ENCODE results near the gene AP2A2. TPM values are rescaled to one million over a fixed set of nuclear protein-coding genes. Genes with fewer than 3 reads are reported as not detected.

Gene AP2A2
- total RNA-seq, 1 experiment from 2014 or later, result 55.5 TPM

DNA sequence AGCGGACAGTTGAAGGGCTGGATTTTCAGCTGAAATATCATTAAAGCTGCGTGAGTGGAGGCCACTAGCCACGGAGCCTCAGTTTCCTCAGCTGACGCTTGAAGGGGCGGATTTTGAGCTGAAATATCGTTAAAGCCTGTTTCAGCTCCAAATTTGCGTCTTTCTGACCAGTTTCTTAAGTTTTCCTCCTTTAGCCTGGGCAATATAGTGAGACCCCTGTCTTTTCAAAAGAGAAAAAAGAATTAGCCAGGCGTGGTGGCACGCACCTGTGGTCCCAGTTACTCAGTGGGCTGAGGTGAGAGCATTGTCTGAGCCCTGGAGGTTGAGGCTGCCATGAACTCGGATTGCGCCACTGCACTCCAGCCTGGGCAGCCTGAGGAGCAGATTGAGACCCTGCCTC is 3.7 kb downstream of the AP2A2 start:
- BruUV-seq (replicated peaks), result no TSS peak
- no peak for DNase-seq (ENCODE audit: low read depth, low spot score)
- intact Hi-C loops (cut with micrococcal nuclease), result loop anchor here (5.0 kb wide), 1 partner anchor 133 kb away; no protein-coding TSS in a partner anchor
- H3K79me2 ChIP-seq (ENCODE audit: insufficient read depth, low read length), result peaks cover 81% of the 10 kb centered on the region
- H3K27ac ChIP-seq (ENCODE audit: low read depth, low read length), result no peak overlapping the region
- no peak for TF ChIP-seq ELF1 (IDR thresholded peaks at IDR 0.05; ENCODE audit: borderline replicate concordance, low read depth)
- TF ChIP-seq, protein P1, sequence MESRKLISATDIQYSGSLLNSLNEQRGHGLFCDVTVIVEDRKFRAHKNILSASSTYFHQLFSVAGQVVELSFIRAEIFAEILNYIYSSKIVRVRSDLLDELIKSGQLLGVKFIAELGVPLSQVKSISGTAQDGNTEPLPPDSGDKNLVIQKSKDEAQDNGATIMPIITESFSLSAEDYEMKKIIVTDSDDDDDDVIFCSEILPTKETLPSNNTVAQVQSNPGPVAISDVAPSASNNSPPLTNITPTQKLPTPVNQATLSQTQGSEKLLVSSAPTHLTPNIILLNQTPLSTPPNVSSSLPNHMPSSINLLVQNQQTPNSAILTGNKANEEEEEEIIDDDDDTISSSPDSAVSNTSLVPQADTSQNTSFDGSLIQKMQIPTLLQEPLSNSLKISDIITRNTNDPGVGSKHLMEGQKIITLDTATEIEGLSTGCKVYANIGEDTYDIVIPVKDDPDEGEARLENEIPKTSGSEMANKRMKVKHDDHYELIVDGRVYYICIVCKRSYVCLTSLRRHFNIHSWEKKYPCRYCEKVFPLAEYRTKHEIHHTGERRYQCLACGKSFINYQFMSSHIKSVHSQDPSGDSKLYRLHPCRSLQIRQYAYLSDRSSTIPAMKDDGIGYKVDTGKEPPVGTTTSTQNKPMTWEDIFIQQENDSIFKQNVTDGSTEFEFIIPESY (IDR thresholded peaks at IDR 0.05; ENCODE audit: extremely low read depth, insufficient replicate concordance, low read length), result no peak
- TF ChIP-seq JUND (IDR thresholded peaks at IDR 0.05), result no peak
- TF ChIP-seq, protein P2, sequence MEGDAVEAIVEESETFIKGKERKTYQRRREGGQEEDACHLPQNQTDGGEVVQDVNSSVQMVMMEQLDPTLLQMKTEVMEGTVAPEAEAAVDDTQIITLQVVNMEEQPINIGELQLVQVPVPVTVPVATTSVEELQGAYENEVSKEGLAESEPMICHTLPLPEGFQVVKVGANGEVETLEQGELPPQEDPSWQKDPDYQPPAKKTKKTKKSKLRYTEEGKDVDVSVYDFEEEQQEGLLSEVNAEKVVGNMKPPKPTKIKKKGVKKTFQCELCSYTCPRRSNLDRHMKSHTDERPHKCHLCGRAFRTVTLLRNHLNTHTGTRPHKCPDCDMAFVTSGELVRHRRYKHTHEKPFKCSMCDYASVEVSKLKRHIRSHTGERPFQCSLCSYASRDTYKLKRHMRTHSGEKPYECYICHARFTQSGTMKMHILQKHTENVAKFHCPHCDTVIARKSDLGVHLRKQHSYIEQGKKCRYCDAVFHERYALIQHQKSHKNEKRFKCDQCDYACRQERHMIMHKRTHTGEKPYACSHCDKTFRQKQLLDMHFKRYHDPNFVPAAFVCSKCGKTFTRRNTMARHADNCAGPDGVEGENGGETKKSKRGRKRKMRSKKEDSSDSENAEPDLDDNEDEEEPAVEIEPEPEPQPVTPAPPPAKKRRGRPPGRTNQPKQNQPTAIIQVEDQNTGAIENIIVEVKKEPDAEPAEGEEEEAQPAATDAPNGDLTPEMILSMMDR (IDR thresholded peaks at IDR 0.05 in 2 of 3, conservative IDR thresholded peaks at IDR 0.05 in 1 of 3; ENCODE audit: borderline replicate concordance in 1 of 3, insufficient read depth in 1 of 3, low read depth in 2 of 3, low read length in 2 of 3), result no peak
- ChIA-PET POLR2A (no interaction called here), CTCF (no interaction called here), RAD21 (ENCODE audit: low non-redundant PET in 1 of 2, low total read pairs in 2 of 2, uncharacterized antibody in 2 of 2, unreplicated experiment in 2 of 2) (no interaction called here)
- H3K4me1 ChIP-seq (ENCODE audit: control insufficient read depth in 1 of 2, insufficient read depth in 2 of 2, low read length in 2 of 2), result peaks cover 0 to 11% of the 10 kb centered on the region in 2 experiments; a peak in 2 of 4 replicates
- no peaks in the 10 kb centered on the region; the same call in 1 of the 2 replicates for H4K20me1 ChIP-seq (ENCODE audit: insufficient read depth)
- ATAC-seq, result no peak
- no peak overlapping the region for H3K4me2 ChIP-seq (ENCODE audit: low read length)
- H3K9me2 ChIP-seq (ENCODE audit: insufficient read depth), result no peaks in the 10 kb centered on the region
- no peaks in the 10 kb centered on the region for H3K9me3 ChIP-seq (ENCODE audit: control insufficient read depth in 1 of 2, insufficient read depth in 1 of 2, low read depth in 1 of 2, low read length in 2 of 2)
- no peaks in the 10 kb centered on the region for H3K27me3 ChIP-seq (ENCODE audit: insufficient read depth, low read length)
- peaks cover 5 to 17% of the 10 kb centered on the region in 2 experiments; a peak in 2 of 4 replicates for H3K36me3 ChIP-seq (ENCODE audit: control insufficient read depth in 1 of 2, insufficient read depth in 2 of 2, low read length in 2 of 2)
- no peak overlapping the region for H3K9ac ChIP-seq (ENCODE audit: low read length)
- no peak overlapping the region for H3K4me3 ChIP-seq (replicated peaks in 1 of 2; ENCODE audit: low read depth in 1 of 2, low read length in 2 of 2)
- no peak overlapping the region for H2AFZ ChIP-seq (ENCODE audit: low read depth, low read length, poor library complexity, severe bottlenecking)

DNA sequence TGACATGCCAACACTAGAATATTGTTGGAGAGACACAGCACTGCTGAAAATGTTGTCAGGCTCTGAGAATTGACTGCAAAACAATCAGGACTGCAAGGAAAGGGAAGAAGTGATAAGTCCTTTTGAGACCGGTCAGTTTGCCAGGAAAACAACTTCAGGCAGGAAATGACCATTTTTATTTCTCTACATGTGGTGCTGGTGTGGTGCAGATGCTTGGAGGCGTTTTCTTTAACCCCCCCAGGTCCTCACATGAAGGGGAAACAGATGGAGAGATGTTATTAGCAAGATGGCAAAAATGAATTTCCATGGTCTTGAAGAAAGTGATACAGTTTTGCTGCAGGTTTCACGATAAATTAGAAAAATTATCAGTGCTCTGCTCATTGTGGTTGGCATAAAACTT is 5.7 kb downstream of the AP2A2 start:
- RAD21 ChIA-PET (ENCODE audit: low non-redundant PET in 1 of 2, low total read pairs in 2 of 2, uncharacterized antibody in 2 of 2, unreplicated experiment in 2 of 2), result no interaction called here
- H3K4me2 ChIP-seq (ENCODE audit: low read length), result no peak overlapping the region
- intact Hi-C loops (cut with micrococcal nuclease), result no loop called here

More for the DNA sequence above, 5.7 kb downstream of the AP2A2 start:
- TF ChIP-seq SIN3A (IDR thresholded peaks at IDR 0.05; ENCODE audit: low read depth) (no peak), EZH2phosphoT487 (IDR thresholded peaks at IDR 0.05; ENCODE audit: borderline replicate concordance) (no peak), CEBPB (IDR thresholded peaks at IDR 0.05; ENCODE audit: low read depth) (no peak), TCF7L2 (IDR thresholded peaks at IDR 0.05; ENCODE audit: borderline replicate concordance, extremely low read depth, insufficient read depth, insufficient read length) (no peak), EGR1 (IDR thresholded peaks at IDR 0.05; ENCODE audit: low read depth) (no peak), YY1 (IDR thresholded peaks at IDR 0.05; ENCODE audit: extremely low read depth, insufficient replicate concordance, low read depth, low read length) (no peak)
- Histone ChIP-seq H3K4me3 (replicated peaks in 1 of 2; ENCODE audit: low read depth in 1 of 2, low read length in 2 of 2) (no peak overlapping the region), H3K9me2 (ENCODE audit: insufficient read depth) (no peaks in the 10 kb centered on the region), H3K9me3 (ENCODE audit: control insufficient read depth in 1 of 2, insufficient read depth in 1 of 2, low read depth in 1 of 2, low read length in 2 of 2) (no peaks in the 10 kb centered on the region), H3K27ac (ENCODE audit: low read depth, low read length) (no peak overlapping the region), H2AFZ (ENCODE audit: low read depth, low read length, poor library complexity, severe bottlenecking) (no peak overlapping the region), H3K27me3 (ENCODE audit: insufficient read depth, low read length) (no peaks in the 10 kb centered on the region), H3K9ac (ENCODE audit: low read length) (no peak overlapping the region), H4K20me1 (ENCODE audit: insufficient read depth) (no peaks in the 10 kb centered on the region; the same call in 1 of the 2 replicates), H3K4me1 (ENCODE audit: control insufficient read depth in 1 of 2, insufficient read depth in 2 of 2, low read length in 2 of 2) (peaks cover 0 to 7% of the 10 kb centered on the region in 2 experiments; a peak in 2 of 4 replicates), H3K79me2 (ENCODE audit: insufficient read depth, low read length) (peaks cover 94% of the 10 kb centered on the region), H3K36me3 (ENCODE audit: control insufficient read depth in 1 of 2, insufficient read depth in 2 of 2, low read length in 2 of 2) (peaks cover 5 to 17% of the 10 kb centered on the region in 2 experiments; a peak in 2 of 4 replicates)
- no peak for DNase-seq (ENCODE audit: low read depth, low spot score)
- ATAC-seq, result no peak
- POLR2A ChIA-PET, result no interaction called here
- CTCF ChIA-PET, result no interaction called here
- BruUV-seq (replicated peaks), result no TSS peak
